Inflammatory macrophage treated with lipopolysaccharide for 1 hour (primary cell): ENCODE results near the gene MED15.
A peak's percentile ranks its signal among the peaks of the same experiment; 100 is the strongest.
"Not testable (repeated sequence)": the region's sequence is repeated elsewhere in the genome, so short reads cannot be mapped to it uniquely, and the experiment has no call there.

Source experiments
- DNase-seq, 2 donors: peaks; one replicate each; pipeline ENCODE4 v3.0.0-alpha.2; 2020 to 2022

The MED15 gene

GRCh38 chr22:20532256-20532993 is 25.0 kb downstream of the MED15 start:
- DNase-seq = no peak

DNA sequence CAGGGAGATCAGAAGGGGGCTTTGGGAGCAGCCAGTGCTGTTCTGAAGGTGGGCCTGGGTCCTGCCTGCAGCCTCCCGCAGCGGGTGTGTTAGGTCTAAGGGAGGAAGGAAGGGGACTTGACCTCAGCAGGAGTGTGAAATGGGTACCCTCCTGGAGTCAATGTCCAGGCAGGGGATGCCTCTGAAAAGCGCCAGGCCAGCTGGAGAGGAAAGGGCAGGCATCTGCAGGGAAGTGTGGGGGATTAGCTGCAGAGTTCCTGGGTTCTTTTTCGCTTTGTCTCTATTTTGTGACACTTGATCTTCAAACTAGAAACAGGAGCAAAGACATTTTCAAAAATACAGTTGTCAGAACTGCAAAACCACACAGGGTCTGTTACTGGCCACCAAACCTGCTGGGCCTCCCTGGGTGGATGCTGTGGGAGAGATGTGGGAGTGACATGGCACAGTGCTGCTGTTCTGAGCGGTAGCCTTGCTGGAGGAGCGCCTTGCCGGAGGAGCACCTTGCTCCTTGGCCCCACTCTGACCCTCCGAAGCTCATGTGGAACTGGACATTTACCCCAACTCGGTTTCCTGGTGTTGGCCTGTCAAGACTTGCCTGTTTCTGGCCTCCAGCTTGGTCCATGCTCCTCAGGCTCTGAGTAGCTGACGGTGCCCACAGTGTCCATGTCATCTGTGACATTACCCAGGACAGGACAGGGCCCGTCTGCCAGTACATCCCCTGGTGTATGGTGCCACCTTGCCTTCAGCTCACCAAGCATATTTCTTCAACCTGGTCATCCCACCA is 25.9 kb downstream of the MED15 start:
- no peak for DNase-seq

GRCh38 chr22:20533879-20534265 is 26.5 kb downstream of the MED15 start:
- no peak for DNase-seq

GRCh38 chr22:20536590-20537324 is 29.3 kb downstream of the MED15 start:
- no peak for DNase-seq

GRCh38 chr22:20537325-20537756 is 29.9 kb downstream of the MED15 start:
- no peak for DNase-seq

- no peak for DNase-seq
Measured at GRCh38 chr22:20537983-20538382, 30.6 kb downstream of the MED15 start.

DNA sequence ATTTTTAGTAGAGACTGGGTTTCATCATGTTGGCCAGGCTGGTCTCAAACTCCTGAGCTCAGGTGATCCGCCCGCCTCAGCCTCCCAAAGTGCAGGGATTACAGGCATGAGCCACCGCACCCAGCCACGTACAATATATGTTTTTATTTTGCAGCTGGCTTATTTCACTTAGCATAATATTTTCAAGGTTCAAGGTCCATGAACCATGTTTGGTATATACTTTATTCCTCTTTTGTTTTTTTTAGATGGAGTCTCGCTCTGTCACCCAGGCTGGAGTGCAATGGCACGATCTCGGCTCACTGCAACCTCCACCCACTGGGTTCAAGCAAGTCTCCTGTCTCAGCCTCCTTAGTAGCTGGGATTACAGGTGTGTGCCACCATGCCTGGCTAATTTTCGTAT is 31.5 kb downstream of the MED15 start:
- not testable (repeated sequence) for DNase-seq

DNA sequence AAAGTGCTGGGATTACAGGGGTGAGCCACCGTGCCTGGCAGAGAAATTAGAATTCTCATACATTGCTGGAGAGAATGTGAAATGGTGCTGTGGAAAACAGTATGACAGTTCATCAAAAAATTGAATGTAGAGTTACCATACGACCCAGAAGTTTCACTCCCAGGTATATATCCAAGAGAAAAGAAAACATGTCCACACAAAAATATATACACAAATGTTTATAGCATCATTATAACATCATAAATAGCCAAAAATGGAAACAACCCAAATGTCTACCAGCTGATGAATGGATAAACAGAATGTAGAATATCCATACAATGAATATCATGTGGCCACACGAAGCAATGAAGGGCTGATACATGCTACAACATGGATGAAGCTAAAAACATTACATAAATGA is 34.6 kb downstream of the MED15 start:
- no peak for DNase-seq

DNA sequence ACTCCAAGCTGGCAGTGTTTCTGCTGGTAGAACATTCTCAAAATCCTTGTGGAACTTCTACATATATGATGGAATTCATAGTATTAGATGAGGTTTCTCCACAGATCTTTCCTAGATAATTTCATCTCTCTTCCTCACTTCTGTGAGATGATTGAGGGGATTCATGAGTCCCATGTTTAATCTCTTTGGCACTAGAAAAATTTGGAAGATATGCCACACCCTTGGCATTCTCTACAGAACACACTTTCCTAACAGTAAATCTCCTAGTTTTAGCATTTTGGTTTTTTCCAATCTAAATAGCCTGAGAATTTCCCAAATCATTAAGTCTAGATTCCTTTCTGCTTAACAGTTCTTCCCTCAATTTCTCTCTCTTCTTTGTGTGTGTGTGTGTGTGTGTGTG is 35.3 kb downstream of the MED15 start:
- no peak for DNase-seq

DNA sequence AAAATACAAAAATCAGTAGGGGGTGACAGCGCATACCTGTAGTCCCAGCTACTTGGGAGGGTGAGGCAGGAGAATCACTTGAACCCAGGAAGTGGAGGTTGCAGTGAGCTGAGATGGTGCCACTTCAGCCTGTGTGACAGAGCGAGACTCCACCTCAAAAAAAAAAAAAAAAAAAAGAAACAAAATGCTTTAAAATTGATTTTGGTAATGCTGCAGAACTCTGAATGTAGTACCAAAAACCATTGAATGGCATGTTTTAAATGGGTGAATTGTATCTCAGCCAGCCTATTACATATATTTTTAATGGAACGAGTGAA is 37.9 kb downstream of the MED15 start:
- DNase-seq = not testable (repeated sequence)

GRCh38 chr22:20545681-20546521 is 38.5 kb downstream of the MED15 start:
- no peak for DNase-seq

DNA sequence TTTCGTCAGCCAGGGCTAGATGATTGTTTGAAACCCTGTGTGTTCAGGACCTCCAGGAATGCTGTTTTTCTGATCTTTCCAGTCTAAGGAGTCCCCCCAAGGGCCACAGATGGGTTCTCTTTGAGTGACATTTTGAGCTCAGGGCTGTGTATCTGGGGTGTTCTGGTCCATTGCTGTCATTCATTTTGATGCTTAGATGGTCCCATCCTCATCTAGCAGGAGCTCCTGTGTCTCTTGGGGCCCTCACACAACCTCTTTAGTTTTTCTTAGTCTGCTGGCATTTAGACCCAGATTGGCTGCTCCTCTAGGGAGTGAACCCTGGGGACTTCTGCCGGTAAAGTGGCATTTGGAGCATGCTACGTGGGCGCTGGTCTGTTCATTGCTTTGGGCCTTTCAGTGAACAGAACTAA is 39.1 kb downstream of the MED15 start:
- no peak for DNase-seq

- DNase-seq = no peak
Measured at GRCh38 chr22:20547029-20547428, 39.6 kb downstream of the MED15 start.

DNA sequence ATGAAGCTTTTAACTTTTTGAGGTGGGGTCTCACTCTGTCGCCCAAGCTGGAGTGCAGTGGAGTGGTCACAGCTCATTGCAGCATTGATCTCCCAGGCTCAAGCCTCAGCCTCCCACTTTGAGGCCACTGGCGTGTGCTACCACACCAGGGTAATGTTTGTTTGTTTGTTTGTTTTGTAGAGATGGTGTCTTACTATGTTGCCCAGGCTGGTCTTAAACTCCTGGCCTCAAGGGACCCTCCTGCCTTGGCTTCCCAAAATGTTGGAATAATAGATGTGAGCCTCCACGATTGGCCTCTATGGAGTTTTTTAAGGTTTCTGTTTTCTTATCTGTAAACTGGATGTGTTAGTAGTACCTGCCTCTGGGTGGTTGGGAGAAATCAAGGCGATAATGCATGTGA is 41.4 kb downstream of the MED15 start:
- no peak for DNase-seq

DNA sequence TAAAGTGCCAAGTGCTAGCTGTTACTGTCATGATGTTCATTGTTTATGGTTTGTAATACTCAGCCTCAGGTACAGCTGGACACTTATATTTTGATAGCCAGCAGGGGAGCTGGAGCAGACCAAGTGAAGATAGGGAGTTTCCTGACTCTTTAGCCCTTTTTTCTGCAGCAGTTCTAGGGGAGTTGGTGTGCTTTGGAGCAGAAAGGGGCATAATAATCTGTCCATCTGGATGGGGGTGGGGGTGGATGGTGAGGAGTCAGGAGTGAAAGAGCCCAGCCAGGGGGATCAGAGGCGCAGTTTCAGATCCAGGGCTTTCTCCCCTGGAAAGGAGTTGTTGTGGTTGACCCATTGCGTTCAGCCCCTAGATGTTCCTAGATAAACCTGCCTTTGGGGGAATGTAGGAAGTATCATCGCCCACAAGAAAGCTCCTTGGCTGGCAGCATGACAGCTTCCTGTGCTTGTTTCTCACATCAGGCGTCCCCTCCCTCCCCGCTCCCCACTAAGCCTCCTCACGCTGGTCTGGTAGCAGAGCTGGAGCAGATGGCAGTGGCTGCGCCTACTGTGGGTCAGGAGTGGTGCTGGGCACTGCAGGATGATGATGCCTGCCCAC is 41.9 kb downstream of the MED15 start:
- DNase-seq = no peak

DNA sequence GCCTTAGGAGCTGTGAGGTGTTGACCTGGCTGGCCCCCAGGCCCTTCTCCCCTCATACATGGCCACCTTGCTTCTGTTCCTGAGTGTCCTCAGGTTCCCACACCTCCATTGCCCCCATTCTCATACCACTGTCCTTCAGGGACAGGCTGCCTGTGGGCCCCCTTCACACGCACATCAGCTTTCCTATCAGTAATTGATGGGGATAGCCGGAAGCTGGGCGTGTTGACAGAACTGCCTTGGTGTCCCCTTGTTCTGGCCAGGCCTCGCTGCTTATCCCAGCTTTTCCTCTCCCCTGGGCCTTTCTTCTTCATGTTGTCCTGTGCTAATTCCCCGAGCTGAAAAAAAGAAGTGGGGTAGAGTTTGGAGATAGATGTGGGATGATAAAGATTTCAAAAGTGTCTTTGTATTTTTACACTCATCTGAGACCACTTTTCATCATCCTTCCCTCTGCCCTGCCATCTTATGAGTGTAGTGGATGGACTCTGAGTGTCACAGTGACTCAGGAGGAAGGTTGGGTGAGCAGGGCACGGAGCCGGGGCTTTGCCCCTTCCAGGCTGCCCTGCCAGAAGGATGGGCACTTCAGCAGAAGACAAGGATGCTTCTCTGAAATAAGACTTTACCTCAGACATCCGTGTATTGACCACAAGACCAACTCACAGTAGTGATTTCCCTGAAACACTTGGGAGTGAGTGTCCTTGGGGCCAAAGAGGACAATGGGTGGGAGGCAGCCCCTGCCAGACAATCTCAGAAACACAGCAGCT is 42.8 kb downstream of the MED15 start:
- DNase-seq = no peak

- DNase-seq = peak; percentile 41 to 63
Measured at GRCh38 chr22:20550851-20551744, 43.7 kb downstream of the MED15 start.

GRCh38 chr22:20551805-20552442 is 44.5 kb downstream of the MED15 start:
- DNase-seq = no peak

- no peak for DNase-seq
Measured at GRCh38 chr22:20552443-20553401, 45.3 kb downstream of the MED15 start.
